ENCODE results near the gene CHRNE.

The CHRNE gene

DNA sequence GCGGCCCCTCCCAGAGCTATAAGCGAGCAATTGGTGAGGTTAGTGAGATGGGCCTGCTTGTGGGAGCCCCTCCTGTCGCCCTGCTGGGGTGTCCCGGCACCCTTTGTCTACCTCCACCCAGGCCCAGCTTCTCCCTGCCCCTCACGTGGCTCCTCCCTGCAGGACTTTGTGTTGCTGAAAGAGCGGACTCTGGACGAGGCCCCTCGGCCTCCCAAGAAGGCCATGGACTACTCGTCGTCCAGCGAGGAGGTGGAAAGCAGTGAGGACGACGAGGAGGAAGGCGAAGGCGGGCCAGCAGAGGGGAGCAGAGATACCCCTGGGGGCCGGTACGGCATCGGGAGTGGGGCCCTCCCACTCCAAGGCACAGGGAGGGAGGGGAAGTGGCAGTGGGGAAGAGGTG, 9.6 kb downstream of the CHRNE start:
- Histone ChIP-seq H3K27ac (ENCODE audit: low read depth, low read length) (no peak overlapping the region), H3K36me3 (ENCODE audit: control insufficient read depth, insufficient read depth, low read length) (peaks cover 8% of the 10 kb centered on the region)

DNA sequence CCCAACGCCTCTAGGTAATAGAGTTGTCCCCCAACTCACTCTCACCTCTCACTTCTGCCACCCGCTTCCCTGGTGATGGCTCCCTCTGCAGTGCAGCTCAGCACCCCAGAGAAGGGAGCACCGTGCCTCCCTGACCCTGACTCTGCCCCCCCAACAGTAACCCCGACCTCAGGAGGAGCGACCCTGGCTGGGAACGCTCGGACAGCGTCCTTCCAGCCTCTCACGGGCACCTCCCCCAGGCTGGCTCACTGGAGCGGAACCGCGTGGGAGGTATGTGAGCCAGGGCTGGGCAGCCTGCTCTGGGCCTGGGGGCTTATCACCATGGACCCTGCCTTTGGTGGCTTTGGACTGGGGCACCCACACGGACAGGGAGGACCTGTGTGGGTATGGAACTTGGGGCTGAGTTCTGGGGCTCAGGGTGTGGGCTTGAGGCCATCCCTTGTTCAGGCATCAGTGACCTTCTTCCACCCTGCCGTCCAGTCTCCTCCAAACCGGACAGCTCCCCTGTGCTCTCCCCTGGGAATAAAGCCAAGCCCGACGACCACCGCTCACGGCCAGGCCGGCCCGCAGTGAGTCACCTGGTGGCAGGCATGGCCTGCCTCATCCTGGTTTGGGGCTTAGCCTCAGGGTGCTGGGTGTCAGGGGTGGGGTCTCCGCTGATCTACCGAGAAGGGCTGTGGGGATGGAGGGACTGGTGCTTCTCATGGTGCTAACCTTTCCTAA, 10.2 kb downstream of the CHRNE start:
- H4K5ac ChIP-seq (ENCODE audit: low read length) = no peak overlapping the region
- no peaks in the 10 kb centered on the region for H3K79me2 ChIP-seq (ENCODE audit: control insufficient read depth, insufficient read depth, low read length)
- no CpG with 5 or more reads among the region's 23 CpGs for WGBS (ENCODE audit: extremely low coverage, insufficient coverage, low lambda C conversion rate)
- H3K27me3 ChIP-seq (ENCODE audit: insufficient read depth, low read length, poor library complexity) = no peaks in the 10 kb centered on the region
- H4K8ac ChIP-seq (ENCODE audit: low read depth, low read length) = no peak overlapping the region
- no peak overlapping the region for H2BK120ac ChIP-seq (ENCODE audit: low read depth, low read length)
- H3K4me3 ChIP-seq (ENCODE audit: low read length) = no peak overlapping the region
- H3K18ac ChIP-seq (ENCODE audit: low read length) = no peak overlapping the region
- H3K79me1 ChIP-seq (ENCODE audit: low read length) = no peaks in the 10 kb centered on the region
- no peaks in the 10 kb centered on the region for H3K4me1 ChIP-seq (ENCODE audit: control insufficient read depth, low read depth, low read length)
- no peak overlapping the region for H3K9ac ChIP-seq (ENCODE audit: low read length)
- peaks cover 8% of the 10 kb centered on the region for H3K36me3 ChIP-seq (ENCODE audit: control insufficient read depth, insufficient read depth, low read length)
- no peak overlapping the region for H2BK5ac ChIP-seq (ENCODE audit: low read length)
- H3K23ac ChIP-seq (ENCODE audit: low read length) = no peak overlapping the region
- H3K27ac ChIP-seq (ENCODE audit: low read depth, low read length) = no peak overlapping the region
- no peak for DNase-seq
- no peak overlapping the region for H3K56ac ChIP-seq (ENCODE audit: low read length)
- H2BK15ac ChIP-seq (replicated peaks; ENCODE audit: low read depth) = no peak overlapping the region
- no peak overlapping the region for H2AK5ac ChIP-seq (ENCODE audit: low read length)
- H3K4ac ChIP-seq (ENCODE audit: low read depth, low read length) = no peak overlapping the region
- no peak overlapping the region for H3K4me2 ChIP-seq (ENCODE audit: low read length)

More for the DNA sequence above, 9.6 kb downstream of the CHRNE start:
- Histone ChIP-seq H3K27me3 (ENCODE audit: insufficient read depth, low read length, poor library complexity) (no peaks in the 10 kb centered on the region), H3K4ac (ENCODE audit: low read depth, low read length) (no peak overlapping the region), H2BK5ac (ENCODE audit: low read length) (no peak overlapping the region), H3K56ac (ENCODE audit: low read length) (no peak overlapping the region), H3K79me2 (ENCODE audit: control insufficient read depth, insufficient read depth, low read length) (no peaks in the 10 kb centered on the region), H3K23ac (ENCODE audit: low read length) (no peak overlapping the region), H2BK120ac (ENCODE audit: low read depth, low read length) (no peak overlapping the region), H3K4me3 (ENCODE audit: low read length) (no peak overlapping the region), H4K8ac (ENCODE audit: low read depth, low read length) (no peak overlapping the region), H3K4me2 (ENCODE audit: low read length) (no peak overlapping the region), H4K5ac (ENCODE audit: low read length) (no peak overlapping the region), H2BK15ac (replicated peaks; ENCODE audit: low read depth) (no peak overlapping the region), H3K79me1 (ENCODE audit: low read length) (no peaks in the 10 kb centered on the region), H2AK5ac (ENCODE audit: low read length) (no peak overlapping the region), H3K4me1 (ENCODE audit: control insufficient read depth, low read depth, low read length) (no peaks in the 10 kb centered on the region), H3K9ac (ENCODE audit: low read length) (no peak overlapping the region), H3K18ac (ENCODE audit: low read length) (no peak overlapping the region)
- WGBS (ENCODE audit: extremely low coverage, insufficient coverage, low lambda C conversion rate) = no CpG with 5 or more reads among the region's 18 CpGs
- DNase-seq = no peak

DNA sequence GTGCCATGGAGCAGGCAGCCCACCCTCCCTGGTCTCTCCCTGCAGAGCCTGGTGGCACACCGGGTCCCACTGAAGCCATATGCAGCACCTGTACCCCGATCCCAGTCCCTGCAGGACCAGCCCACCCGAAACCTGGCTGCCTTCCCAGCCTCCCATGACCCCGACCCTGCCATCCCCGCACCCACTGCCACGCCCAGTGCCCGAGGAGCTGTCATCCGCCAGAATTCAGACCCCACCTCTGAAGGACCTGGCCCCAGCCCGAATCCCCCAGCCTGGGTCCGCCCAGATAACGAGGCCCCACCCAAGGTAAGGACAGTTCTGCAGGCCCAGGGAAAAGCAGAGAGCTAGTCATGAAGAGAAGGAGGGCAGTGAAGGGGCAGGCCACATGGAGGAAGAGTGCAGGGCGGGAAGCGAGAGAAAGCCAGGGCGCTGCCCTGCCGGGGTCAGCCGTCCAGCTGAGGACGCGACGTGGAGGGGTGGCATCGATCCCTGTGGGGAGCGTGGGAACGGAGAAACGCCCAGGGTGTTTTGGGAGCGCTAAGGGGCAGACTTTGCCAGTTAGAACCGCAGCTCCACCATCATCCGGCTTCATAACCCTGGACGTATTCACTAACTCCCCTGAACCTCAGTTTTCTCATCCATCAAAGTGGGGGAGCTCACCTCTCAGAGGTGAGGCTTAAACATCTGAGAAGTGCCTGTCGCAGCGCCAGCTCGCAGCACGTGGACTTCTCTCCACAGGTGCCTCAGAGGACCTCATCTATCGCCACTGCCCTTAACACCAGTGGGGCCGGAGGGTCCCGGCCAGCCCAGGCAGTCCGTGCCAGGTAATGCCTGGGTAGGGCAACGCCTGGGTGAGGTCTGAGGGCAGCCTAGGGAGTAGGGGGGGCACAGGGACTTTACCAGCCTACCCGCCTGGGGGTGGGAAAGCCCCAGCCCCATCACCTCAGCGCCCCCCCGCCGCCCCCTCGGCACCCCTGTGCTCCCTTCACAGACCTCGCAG, 11.2 kb downstream of the CHRNE start:
- Histone ChIP-seq H3K79me1 (ENCODE audit: low read length) (no peaks in the 10 kb centered on the region), H3K4me3 (ENCODE audit: low read length) (no peak overlapping the region), H3K56ac (ENCODE audit: low read length) (no peak overlapping the region), H3K9ac (ENCODE audit: low read length) (no peak overlapping the region), H3K27ac (ENCODE audit: low read depth, low read length) (no peak overlapping the region), H2AK5ac (ENCODE audit: low read length) (no peak overlapping the region), H4K8ac (ENCODE audit: low read depth, low read length) (no peak overlapping the region), H2BK15ac (replicated peaks; ENCODE audit: low read depth) (no peak overlapping the region), H3K27me3 (ENCODE audit: insufficient read depth, low read length, poor library complexity) (no peaks in the 10 kb centered on the region), H3K79me2 (ENCODE audit: control insufficient read depth, insufficient read depth, low read length) (no peaks in the 10 kb centered on the region), H3K4me2 (ENCODE audit: low read length) (no peak overlapping the region), H3K23ac (ENCODE audit: low read length) (no peak overlapping the region), H2BK5ac (ENCODE audit: low read length) (no peak overlapping the region), H2BK120ac (ENCODE audit: low read depth, low read length) (no peak overlapping the region), H3K4ac (ENCODE audit: low read depth, low read length) (no peak overlapping the region), H4K5ac (ENCODE audit: low read length) (no peak overlapping the region), H3K4me1 (ENCODE audit: control insufficient read depth, low read depth, low read length) (no peaks in the 10 kb centered on the region), H3K36me3 (ENCODE audit: control insufficient read depth, insufficient read depth, low read length) (peaks cover 8% of the 10 kb centered on the region), H3K18ac (ENCODE audit: low read length) (no peak overlapping the region)
- no CpG with 5 or more reads among the region's 42 CpGs for WGBS (ENCODE audit: extremely low coverage, insufficient coverage, low lambda C conversion rate)
- no peak for DNase-seq

DNA sequence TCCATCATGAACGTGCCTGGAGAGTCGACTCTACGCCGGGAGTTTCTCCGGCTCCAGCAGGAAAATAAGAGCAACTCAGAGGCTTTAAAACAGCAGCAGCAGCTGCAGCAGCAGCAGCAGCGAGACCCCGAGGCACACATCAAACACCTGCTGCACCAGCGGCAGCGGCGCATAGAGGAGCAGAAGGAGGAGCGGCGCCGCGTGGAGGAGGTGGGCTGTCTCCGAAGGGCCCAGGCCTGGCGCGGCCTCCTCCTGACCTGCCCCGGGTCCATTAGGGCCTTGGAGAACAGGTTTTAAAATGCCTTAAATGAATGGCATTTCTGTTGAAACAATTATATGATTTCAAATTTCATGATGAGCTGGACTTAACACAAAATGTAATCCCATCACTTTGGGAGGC, 15.3 kb downstream of the CHRNE start:
- H3K79me1 ChIP-seq (ENCODE audit: low read length) = no peaks in the 10 kb centered on the region
- no peak overlapping the region for H3K4ac ChIP-seq (ENCODE audit: low read depth, low read length)
- no peak overlapping the region for H2AK5ac ChIP-seq (ENCODE audit: low read length)
- no peaks in the 10 kb centered on the region for H3K79me2 ChIP-seq (ENCODE audit: control insufficient read depth, insufficient read depth, low read length)
- no peak overlapping the region for H4K8ac ChIP-seq (ENCODE audit: low read depth, low read length)
- no peak overlapping the region for H3K9ac ChIP-seq (ENCODE audit: low read length)
- H4K5ac ChIP-seq (ENCODE audit: low read length) = no peak overlapping the region
- no peak overlapping the region for H3K27ac ChIP-seq (ENCODE audit: low read depth, low read length)
- H3K23ac ChIP-seq (ENCODE audit: low read length) = no peak overlapping the region
- H2BK15ac ChIP-seq (replicated peaks; ENCODE audit: low read depth) = no peak overlapping the region
- H3K4me3 ChIP-seq (ENCODE audit: low read length) = no peak overlapping the region
- DNase-seq = no peak
- no peak overlapping the region for H3K4me2 ChIP-seq (ENCODE audit: low read length)
- H3K4me1 ChIP-seq (ENCODE audit: control insufficient read depth, low read depth, low read length) = no peaks in the 10 kb centered on the region
- H2BK5ac ChIP-seq (ENCODE audit: low read length) = no peak overlapping the region
- H3K18ac ChIP-seq (ENCODE audit: low read length) = no peak overlapping the region
- no peak overlapping the region for H2BK120ac ChIP-seq (ENCODE audit: low read depth, low read length)
- H3K36me3 ChIP-seq (ENCODE audit: control insufficient read depth, insufficient read depth, low read length) = peaks cover 7% of the 10 kb centered on the region
- no peaks in the 10 kb centered on the region for H3K27me3 ChIP-seq (ENCODE audit: insufficient read depth, low read length, poor library complexity)
- H3K56ac ChIP-seq (ENCODE audit: low read length) = no peak overlapping the region
- WGBS (ENCODE audit: extremely low coverage, insufficient coverage, low lambda C conversion rate) = no CpG with 5 or more reads among the region's 18 CpGs

DNA sequence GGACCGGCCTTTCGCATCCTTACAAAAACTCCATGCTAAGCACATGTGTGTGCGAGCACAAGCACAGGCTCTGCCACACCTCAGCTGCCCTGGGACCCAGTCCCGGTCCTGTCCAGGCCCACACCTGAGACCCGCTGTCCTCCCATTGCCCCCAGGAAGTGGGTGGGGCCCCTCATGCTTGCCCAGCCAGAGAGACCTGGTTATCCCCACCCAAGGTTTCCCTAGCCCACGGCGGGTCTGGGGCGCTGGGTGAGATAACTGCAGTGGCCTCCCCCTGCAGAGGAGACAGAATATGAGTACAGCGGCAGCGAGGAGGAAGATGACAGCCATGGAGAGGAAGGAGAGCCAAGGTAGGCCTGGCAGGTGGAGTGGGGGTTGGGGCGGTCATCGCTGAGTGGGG, 16.1 kb downstream of the CHRNE start:
- H3K4me1 ChIP-seq (ENCODE audit: control insufficient read depth, low read depth, low read length) = no peaks in the 10 kb centered on the region
- no peak overlapping the region for H2BK120ac ChIP-seq (ENCODE audit: low read depth, low read length)
- peaks cover 7% of the 10 kb centered on the region for H3K36me3 ChIP-seq (ENCODE audit: control insufficient read depth, insufficient read depth, low read length)

More for the DNA sequence above, 16.1 kb downstream of the CHRNE start:
- no peak overlapping the region for H2BK5ac ChIP-seq (ENCODE audit: low read length)
- H4K8ac ChIP-seq (ENCODE audit: low read depth, low read length) = no peak overlapping the region
- no peak overlapping the region for H3K23ac ChIP-seq (ENCODE audit: low read length)
- H2BK15ac ChIP-seq (replicated peaks; ENCODE audit: low read depth) = no peak overlapping the region
- no peak overlapping the region for H2AK5ac ChIP-seq (ENCODE audit: low read length)
- H3K4me2 ChIP-seq (ENCODE audit: low read length) = no peak overlapping the region
- DNase-seq = no peak
- no peaks in the 10 kb centered on the region for H3K27me3 ChIP-seq (ENCODE audit: insufficient read depth, low read length, poor library complexity)
- no peak overlapping the region for H3K9ac ChIP-seq (ENCODE audit: low read length)
- H3K79me1 ChIP-seq (ENCODE audit: low read length) = no peaks in the 10 kb centered on the region
- no CpG with 5 or more reads among the region's 12 CpGs for WGBS (ENCODE audit: extremely low coverage, insufficient coverage, low lambda C conversion rate)
- H3K56ac ChIP-seq (ENCODE audit: low read length) = no peak overlapping the region
- no peak overlapping the region for H3K4ac ChIP-seq (ENCODE audit: low read depth, low read length)
- H3K79me2 ChIP-seq (ENCODE audit: control insufficient read depth, insufficient read depth, low read length) = no peaks in the 10 kb centered on the region
- no peak overlapping the region for H4K5ac ChIP-seq (ENCODE audit: low read length)
- no peak overlapping the region for H3K4me3 ChIP-seq (ENCODE audit: low read length)
- H3K27ac ChIP-seq (ENCODE audit: low read depth, low read length) = no peak overlapping the region
- no peak overlapping the region for H3K18ac ChIP-seq (ENCODE audit: low read length)
